ENCODE results near the gene TRPM7.
"Not testable (repeated sequence)": the region's sequence is repeated elsewhere in the genome, so short reads cannot be mapped to it uniquely, and the experiment has no call there.

Gene TRPM7

GRCh38 chr15:50622361-50622943, 64.1 kb downstream of the TRPM7 start:
- not testable (repeated sequence) for H3K4me2 ChIP-seq (ENCODE audit: insufficient read depth, low read length); H3K9ac ChIP-seq (ENCODE audit: low read depth, low read length); H3K27me3 ChIP-seq (ENCODE audit: insufficient read depth, low read length, poor library complexity); H3K4me3 ChIP-seq (ENCODE audit: low read depth in 1 of 2, low read length in 2 of 2); H4K20me1 ChIP-seq (ENCODE audit: insufficient read depth, low read length); H3K4me1 ChIP-seq (ENCODE audit: insufficient read depth, low read length); H3K9me3 ChIP-seq (ENCODE audit: insufficient read depth, low read length, severe bottlenecking); H2AFZ ChIP-seq (ENCODE audit: low read depth, low read length); H3K27ac ChIP-seq (ENCODE audit: low read length); DNase-seq; H3K79me2 ChIP-seq (ENCODE audit: insufficient read depth, low read length)
- TF ChIP-seq, protein P1, sequence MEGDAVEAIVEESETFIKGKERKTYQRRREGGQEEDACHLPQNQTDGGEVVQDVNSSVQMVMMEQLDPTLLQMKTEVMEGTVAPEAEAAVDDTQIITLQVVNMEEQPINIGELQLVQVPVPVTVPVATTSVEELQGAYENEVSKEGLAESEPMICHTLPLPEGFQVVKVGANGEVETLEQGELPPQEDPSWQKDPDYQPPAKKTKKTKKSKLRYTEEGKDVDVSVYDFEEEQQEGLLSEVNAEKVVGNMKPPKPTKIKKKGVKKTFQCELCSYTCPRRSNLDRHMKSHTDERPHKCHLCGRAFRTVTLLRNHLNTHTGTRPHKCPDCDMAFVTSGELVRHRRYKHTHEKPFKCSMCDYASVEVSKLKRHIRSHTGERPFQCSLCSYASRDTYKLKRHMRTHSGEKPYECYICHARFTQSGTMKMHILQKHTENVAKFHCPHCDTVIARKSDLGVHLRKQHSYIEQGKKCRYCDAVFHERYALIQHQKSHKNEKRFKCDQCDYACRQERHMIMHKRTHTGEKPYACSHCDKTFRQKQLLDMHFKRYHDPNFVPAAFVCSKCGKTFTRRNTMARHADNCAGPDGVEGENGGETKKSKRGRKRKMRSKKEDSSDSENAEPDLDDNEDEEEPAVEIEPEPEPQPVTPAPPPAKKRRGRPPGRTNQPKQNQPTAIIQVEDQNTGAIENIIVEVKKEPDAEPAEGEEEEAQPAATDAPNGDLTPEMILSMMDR (IDR thresholded peaks at IDR 0.05; ENCODE audit: borderline replicate concordance, extremely low read depth, low read length, poor library complexity, severe bottlenecking) = peak; percentile 27
- peak; percentile 57; the same call in 2 of the 3 replicates for ATAC-seq (ENCODE audit: insufficient read depth, low read depth)
- peaks cover 61% of the 10 kb centered on the region for H3K36me3 ChIP-seq (ENCODE audit: insufficient read depth, low read length)

DNA sequence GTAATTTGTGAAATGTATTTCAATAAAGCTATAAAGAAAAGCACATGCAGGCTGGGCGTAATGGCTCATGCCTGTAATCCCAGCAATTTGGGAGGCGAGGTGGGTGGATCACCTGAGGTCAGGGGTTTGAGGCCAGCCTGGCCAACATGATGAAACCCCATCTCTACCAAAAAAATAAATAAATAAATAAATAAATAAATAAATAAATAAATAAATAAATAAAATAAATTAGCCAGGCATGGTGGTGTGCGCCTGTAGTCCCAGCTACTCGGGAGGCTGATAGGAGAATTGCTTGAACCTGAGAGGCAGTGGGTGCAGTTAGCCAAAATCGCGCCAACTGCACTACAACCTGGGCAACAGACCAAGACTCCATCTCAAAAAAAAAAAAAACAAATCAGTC, 69.6 kb downstream of the TRPM7 start:
- not testable (repeated sequence) for H3K79me2 ChIP-seq (ENCODE audit: insufficient read depth, low read length); H3K27ac ChIP-seq (ENCODE audit: low read length); H4K20me1 ChIP-seq (ENCODE audit: insufficient read depth, low read length); H2AFZ ChIP-seq (ENCODE audit: low read depth, low read length); H3K4me1 ChIP-seq (ENCODE audit: insufficient read depth, low read length); H3K9me3 ChIP-seq (ENCODE audit: insufficient read depth, low read length, severe bottlenecking); DNase-seq; H3K4me3 ChIP-seq (ENCODE audit: low read depth in 1 of 2, low read length in 2 of 2); H3K27me3 ChIP-seq (ENCODE audit: insufficient read depth, low read length, poor library complexity); H3K4me2 ChIP-seq (ENCODE audit: insufficient read depth, low read length); H3K9ac ChIP-seq (ENCODE audit: low read depth, low read length); ATAC-seq (ENCODE audit: insufficient read depth, low read depth)
- peaks cover 38% of the 10 kb centered on the region for H3K36me3 ChIP-seq (ENCODE audit: insufficient read depth, low read length)

DNA sequence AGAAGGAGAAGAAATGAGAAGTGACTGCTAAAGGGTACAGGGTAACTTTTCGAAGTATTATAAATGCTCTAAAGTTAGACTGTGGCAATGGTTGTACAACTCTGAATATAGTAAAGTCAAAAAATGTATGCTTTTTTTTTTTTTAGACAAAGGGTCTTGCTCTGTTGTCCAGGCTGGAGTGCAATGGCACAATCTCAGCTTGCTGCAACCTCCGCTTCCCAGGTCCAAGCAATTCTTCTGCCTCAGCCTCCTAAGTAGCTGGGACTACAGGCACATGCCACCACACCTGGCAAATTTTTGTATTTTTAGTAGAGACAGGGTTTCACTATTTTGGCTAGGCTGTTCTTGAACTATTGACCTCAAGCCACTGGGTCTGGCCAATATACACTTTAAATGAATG, 70.0 kb downstream of the TRPM7 start:
- not testable (repeated sequence) for H3K9ac ChIP-seq (ENCODE audit: low read depth, low read length); H3K27me3 ChIP-seq (ENCODE audit: insufficient read depth, low read length, poor library complexity); H3K4me3 ChIP-seq (ENCODE audit: low read depth in 1 of 2, low read length in 2 of 2); H2AFZ ChIP-seq (ENCODE audit: low read depth, low read length); H3K4me2 ChIP-seq (ENCODE audit: insufficient read depth, low read length); DNase-seq; H3K4me1 ChIP-seq (ENCODE audit: insufficient read depth, low read length); H4K20me1 ChIP-seq (ENCODE audit: insufficient read depth, low read length); H3K79me2 ChIP-seq (ENCODE audit: insufficient read depth, low read length); ATAC-seq (ENCODE audit: insufficient read depth, low read depth); H3K9me3 ChIP-seq (ENCODE audit: insufficient read depth, low read length, severe bottlenecking); H3K27ac ChIP-seq (ENCODE audit: low read length)
- H3K36me3 ChIP-seq (ENCODE audit: insufficient read depth, low read length) = peaks cover 39% of the 10 kb centered on the region

DNA sequence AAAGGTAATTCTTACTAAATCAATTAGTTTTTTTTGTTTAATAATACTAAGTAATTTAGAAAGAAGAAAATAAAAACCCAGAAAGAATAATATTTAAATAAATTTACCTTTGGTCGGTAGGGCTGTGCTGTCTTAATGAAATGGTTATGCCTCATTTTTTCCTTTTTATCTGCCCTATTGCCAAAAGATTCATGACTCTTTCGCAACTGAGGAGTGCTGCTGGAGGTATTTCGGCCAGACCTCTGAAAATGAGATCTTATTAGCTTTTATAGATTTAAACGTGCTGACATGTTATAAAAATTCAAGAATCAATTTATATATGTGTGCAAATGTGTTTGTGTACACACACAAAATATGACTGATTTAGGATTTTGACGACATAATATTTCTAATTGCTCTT, 73.0 kb downstream of the TRPM7 start:
- H3K36me3 ChIP-seq (ENCODE audit: insufficient read depth, low read length) = peaks cover 51% of the 10 kb centered on the region
- no peak overlapping the region for H3K9ac ChIP-seq (ENCODE audit: low read depth, low read length)

More for the DNA sequence above, 73.0 kb downstream of the TRPM7 start:
- Histone ChIP-seq H3K4me3 (ENCODE audit: low read depth in 1 of 2, low read length in 2 of 2) (no peak overlapping the region), H3K4me2 (ENCODE audit: insufficient read depth, low read length) (no peak overlapping the region), H3K9me3 (ENCODE audit: insufficient read depth, low read length, severe bottlenecking) (no peaks in the 10 kb centered on the region), H4K20me1 (ENCODE audit: insufficient read depth, low read length) (no peaks in the 10 kb centered on the region), H3K4me1 (ENCODE audit: insufficient read depth, low read length) (no peaks in the 10 kb centered on the region), H3K27ac (ENCODE audit: low read length) (no peak overlapping the region), H2AFZ (ENCODE audit: low read depth, low read length) (no peak overlapping the region), H3K79me2 (ENCODE audit: insufficient read depth, low read length) (no peaks in the 10 kb centered on the region), H3K27me3 (ENCODE audit: insufficient read depth, low read length, poor library complexity) (no peaks in the 10 kb centered on the region)
- TF ChIP-seq, protein P1 (IDR thresholded peaks at IDR 0.05; ENCODE audit: borderline replicate concordance, extremely low read depth, low read length, poor library complexity, severe bottlenecking) = no peak
- TF ChIP-seq EZH2 (IDR thresholded peaks at IDR 0.05; ENCODE audit: borderline replicate concordance, low read depth, low read length, severe bottlenecking) = no peak
- DNase-seq (no peak), ATAC-seq (ENCODE audit: insufficient read depth, low read depth) (no peak)
